HFFc6 (cell line): ENCODE results near the gene ZNF638. TPM values are rescaled to one million over a fixed set of nuclear protein-coding genes. Genes with fewer than 3 reads are reported as not detected.

ENCODE experiments used
- DNase-seq: peaks from one replicate; pipeline ENCODE4 v3.0.0-alpha.2; 2018
- H3K27ac Mint-ChIP-seq: 2 replicates; pipeline ENCODE4 v1.8.0; 2020; ENCODE audit warnings: mild to moderate bottlenecking, mixed read lengths
- H3K27me3 Mint-ChIP-seq: 2 replicates; pipeline ENCODE4 v1.8.0; 2021; ENCODE audit warnings: mild to moderate bottlenecking, moderate library complexity, mixed read lengths; ENCODE audit not compliant: insufficient read depth
- H3K36me3 Mint-ChIP-seq: 2 replicates; pipeline ENCODE4 v1.8.0; 2021; ENCODE audit warnings: low read depth, mixed read lengths
- H3K4me1 Mint-ChIP-seq: 2 replicates; pipeline ENCODE4 v1.8.0; 2020; ENCODE audit warnings: low read depth, mixed read lengths
- H3K4me3 Mint-ChIP-seq: 2 replicates; pipeline ENCODE4 v1.8.0; 2020; ENCODE audit warnings: mild to moderate bottlenecking, moderate library complexity, mixed read lengths
- H3K9me3 Mint-ChIP-seq: 2 replicates; pipeline ENCODE4 v1.8.0; 2020; ENCODE audit warnings: mild to moderate bottlenecking, mixed read lengths
- CTCF ChIP-seq: fragments of 200-600 bp; sonication (generic); IDR thresholded peaks from 2 replicates; pipeline ENCODE4 v1.5.0; 2021; ENCODE audit warnings: antibody characterized with exemption, mild to moderate bottlenecking
- total RNA-seq, 6 experiments: library from RNA; stranded (reverse); fragmentation: NEBNext Ultra II Directional; extraction: Animal tissue kit (Norgen Biotek cat#: 25700); gene quantifications; 2 replicates in 1 of 6; 3 replicates in 5 of 6; pipeline ENCODE4 v1.2.3, GENCODE V29; 2021

ZNF638 gene
- total RNA-seq, 6 experiments from 2014 or later = 58.5 to 66.6 (median 60.6) TPM

- DNase-seq = no peak
- Mint-ChIP-seq H3K4me3 (peak overlapping the region; percentile 89), H3K27ac (no peak overlapping the region)
Observed at GRCh38 chr2:71466301-71467179, 135.0 kb downstream of the ZNF638 start.

GRCh38 chr2:71467180-71467815, 135.7 kb downstream of the ZNF638 start:
- Mint-ChIP-seq H3K4me3 (peak overlapping the region; percentile 89), H3K36me3 (no peaks in the 10 kb centered on the region), H3K27me3 (peaks cover 29% of the 10 kb centered on the region), H3K27ac (no peak overlapping the region), H3K4me1 (peaks cover 15% of the 10 kb centered on the region), H3K9me3 (0 out of 2 replicates have a peak, but pooled peaks cover 7% of the 10 kb centered on the region)
- no peak for DNase-seq
- TF ChIP-seq CTCF = no peak

More at GRCh38 chr2:71466301-71467179, 135.0 kb downstream of the ZNF638 start:
- TF ChIP-seq CTCF = no peak
- Mint-ChIP-seq H3K4me1 (peaks cover 15% of the 10 kb centered on the region), H3K36me3 (no peaks in the 10 kb centered on the region), H3K27me3 (peaks cover 29% of the 10 kb centered on the region), H3K9me3 (0 out of 2 replicates have a peak, but pooled peaks cover 7% of the 10 kb centered on the region)

- Mint-ChIP-seq H3K4me1 (peaks cover 21% of the 10 kb centered on the region), H3K36me3 (no peaks in the 10 kb centered on the region), H3K27me3 (peaks cover 31% of the 10 kb centered on the region), H3K27ac (no peak overlapping the region), H3K4me3 (no peak overlapping the region), H3K9me3 (no peaks in the 10 kb centered on the region)
- TF ChIP-seq CTCF = no peak
- DNase-seq = no peak
Observed at GRCh38 chr2:71468279-71469015, 136.9 kb downstream of the ZNF638 start.

DNA sequence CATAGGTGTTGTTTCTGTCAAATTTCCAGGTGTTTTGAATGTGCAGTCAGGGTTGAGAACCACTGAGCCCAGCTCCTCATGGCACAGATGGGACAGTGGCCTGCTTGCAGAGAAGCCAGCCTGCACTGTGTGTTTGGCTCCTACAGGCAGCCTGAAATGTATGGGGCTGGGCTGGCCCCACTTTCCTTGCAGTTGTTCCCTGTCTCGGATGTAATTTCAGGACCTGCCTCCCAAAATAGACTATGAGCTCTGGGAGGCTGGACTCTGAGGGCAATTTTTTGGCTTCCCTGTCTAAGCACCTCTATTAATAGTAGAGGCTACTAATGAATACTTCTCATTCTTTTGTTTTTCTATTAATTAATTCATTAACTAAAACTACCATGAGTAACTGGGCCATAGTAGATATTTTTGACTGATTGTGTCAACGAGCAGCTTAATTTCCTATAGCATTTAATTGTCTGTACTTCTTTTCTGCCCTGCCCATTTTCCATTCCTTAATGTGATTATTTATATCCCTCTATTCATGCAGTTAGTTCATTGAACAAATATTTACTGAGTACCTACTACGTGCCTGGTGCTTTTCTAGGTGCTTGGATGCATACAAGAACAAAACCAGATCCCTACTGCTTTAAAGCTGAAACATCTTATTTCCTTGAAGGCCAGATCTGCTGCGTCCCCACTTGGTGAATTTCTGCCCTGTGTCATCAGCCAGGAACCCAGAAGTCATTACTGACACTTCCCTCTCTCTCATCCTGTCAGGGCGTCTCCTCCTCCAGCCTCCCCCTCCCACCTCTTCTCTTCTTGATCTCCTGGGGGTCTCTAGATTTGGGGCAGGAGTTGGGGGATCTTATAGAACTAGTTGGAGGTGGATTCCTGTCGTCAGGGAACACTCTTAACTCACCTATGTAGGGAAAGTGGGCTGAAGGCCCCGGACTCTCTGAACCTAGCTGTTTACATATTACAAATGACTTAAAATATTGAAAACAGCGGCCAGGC, 138.1 kb downstream of the ZNF638 start:
- Mint-ChIP-seq H3K27ac (no peak overlapping the region), H3K27me3 (peaks cover 31% of the 10 kb centered on the region), H3K4me1 (peaks cover 21% of the 10 kb centered on the region), H3K9me3 (no peaks in the 10 kb centered on the region), H3K4me3 (no peak overlapping the region), H3K36me3 (no peaks in the 10 kb centered on the region)
- no peak for DNase-seq
- no peak for TF ChIP-seq CTCF
